ENCODE results near the gene C9orf152.

GRCh38 chr9:110228321-110228720 is 20.4 kb upstream of the C9orf152 start:
- TF ChIP-seq CTCF (IDR thresholded peaks at IDR 0.05; ENCODE audit: low read depth, low read length, missing input control) (no peak), REST (IDR thresholded peaks at IDR 0.05) (no peak)
